GM19025 (cell line): ENCODE measurements around the gene RBL2.

Source experiments
- ATAC-seq: cut with Tn5 transposase; IDR thresholded peaks from one replicate; pipeline ENCODE4 v1.9.1; 2021; ENCODE audit warnings: mild to moderate bottlenecking, low read depth, moderate library complexity; ENCODE audit not compliant: unreplicated experiment

Gene RBL2

DNA sequence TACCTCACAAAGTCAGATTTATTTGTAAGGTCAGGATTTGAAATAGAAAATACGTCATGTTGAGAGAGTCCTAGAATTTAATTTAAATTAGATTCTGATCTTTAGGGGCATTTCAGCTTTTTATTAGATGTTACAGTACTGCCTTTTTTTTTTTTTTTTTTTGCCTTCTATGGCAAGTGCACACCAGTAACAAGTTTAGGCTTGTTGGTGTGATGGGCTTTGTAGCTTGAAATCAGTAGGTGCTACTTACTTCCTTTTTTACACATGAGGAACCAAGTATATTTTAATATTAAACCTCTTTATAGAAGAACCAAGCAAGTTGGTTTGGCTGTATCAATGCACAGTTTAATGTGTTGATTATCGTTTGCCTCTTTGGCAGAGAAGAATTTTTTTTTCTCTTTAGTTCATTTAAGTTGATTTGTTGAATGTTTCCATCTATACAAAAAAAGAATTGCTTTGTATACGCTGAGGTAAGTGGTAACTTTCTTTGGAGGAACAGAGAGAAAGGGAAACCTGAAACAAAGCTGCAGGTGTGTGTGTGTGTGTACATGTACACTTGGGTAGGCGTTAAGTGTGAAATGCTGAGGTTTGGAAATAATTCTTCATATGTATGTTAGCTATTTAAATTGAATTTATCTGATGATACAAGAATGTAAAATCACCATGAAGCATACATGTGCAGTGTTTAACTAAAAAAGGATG, 15.7 kb downstream of the RBL2 start:
- ATAC-seq: no peak

DNA sequence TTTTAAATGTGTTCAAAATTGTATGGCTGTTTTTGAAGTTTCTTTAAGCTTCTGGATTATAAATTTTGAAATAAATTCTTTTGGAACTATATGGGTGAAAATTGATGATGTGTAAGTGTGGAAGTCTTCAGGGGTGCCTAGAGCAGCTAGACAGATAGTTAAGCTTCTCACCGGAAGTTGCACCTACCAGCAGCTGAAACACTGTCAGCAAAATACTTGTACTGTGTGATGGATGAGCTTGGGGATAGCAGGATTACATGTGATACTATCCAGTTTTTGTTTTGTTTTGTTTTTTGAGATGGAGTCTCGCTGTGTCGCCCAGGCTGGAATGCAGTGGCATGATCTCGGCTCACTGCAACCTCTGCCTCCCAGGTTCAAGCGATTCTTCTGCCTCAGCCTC, 19.7 kb downstream of the RBL2 start:
- ATAC-seq: no peak

GRCh38 chr16:53456625-53457024, 22.4 kb downstream of the RBL2 start:
- no peak for ATAC-seq

GRCh38 chr16:53457670-53458069, 23.4 kb downstream of the RBL2 start:
- peak; percentile 100 for ATAC-seq

DNA sequence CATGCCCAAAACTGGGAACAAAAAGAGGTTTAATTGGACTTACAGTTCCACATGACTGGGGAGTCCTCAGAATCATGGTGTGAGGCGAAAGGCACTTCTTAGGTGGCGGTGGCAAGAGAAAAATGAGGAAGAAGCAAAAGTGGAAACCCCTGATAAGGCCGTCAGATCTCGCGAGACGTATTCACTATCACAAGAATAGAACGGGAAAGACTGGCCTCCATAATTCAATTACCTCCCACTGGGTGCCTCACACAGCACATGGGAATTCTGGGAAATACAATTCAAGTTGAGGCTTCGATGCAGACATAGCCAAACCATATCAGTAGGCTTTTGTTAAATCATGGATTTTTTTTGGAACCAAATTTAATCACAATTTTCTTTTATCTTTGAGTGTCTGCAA, 24.4 kb downstream of the RBL2 start:
- ATAC-seq: no peak

DNA sequence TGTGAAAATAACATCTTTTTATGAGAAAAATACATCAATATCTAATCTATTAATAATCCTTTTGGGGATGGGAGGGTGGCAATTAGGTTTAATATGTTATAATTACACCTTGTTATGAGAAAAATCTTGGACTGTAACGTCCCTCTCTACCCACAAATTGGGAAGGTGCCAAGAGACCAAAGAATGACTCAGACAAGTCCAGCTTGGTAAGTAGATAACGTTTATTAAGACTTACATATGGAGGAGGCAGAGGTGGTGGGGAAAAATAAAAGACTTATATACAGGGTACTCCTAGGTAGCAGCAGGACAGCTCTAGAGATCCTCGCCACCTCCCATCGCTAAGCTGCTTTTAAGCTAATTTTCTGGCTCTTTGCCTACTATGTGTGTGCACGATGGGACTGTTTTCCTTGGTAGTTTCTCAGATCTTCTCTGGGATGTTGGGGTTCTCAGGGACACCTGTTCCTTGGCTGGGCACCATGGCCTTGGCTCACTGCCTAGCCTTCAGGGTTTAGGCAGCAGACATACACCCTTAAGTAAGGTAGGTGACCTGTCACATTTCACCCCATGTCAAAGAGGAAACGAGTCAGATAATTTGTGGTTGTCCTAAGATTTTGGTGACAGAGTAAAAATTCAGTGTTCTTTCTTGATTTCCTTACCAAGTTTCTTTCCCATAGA, 31.5 kb downstream of the RBL2 start:
- no peak for ATAC-seq

DNA sequence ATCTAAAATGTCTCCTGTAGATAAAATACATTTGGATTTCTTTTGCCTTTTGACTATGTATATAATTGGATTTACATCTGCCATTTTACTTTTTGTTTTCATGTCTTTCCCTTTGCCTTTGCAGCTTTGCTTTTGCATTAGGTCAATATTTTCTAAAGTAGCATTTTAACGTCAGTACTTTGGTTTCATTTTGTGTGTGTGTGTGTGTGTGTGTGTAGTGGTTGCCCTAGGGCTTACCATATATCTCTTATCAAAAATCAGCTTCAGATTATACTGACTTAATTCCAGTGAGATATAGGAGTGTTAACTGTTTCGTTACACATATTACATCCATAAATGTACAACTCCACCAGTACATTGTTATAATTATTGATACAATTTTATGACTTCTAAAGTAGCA, 42.6 kb downstream of the RBL2 start:
- ATAC-seq: no peak

DNA sequence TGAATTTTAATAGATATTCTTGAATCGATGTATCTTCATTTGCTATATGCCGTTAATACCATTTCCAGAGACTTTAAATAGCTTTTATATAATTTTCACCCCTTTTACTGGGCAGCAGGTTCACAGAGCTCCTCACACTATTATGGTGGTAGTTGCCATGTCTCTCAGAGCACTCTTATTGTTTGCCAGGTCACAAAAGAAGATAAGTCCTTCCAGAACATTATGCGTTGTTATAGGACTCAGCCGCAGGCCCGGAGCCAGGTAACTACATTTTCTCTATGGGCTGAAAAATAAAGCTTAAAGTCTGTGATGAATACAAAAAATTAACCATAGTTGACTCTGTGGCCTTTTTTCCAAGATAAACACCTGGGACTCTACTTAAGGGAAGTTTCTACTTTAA, 44.7 kb downstream of the RBL2 start:
- ATAC-seq: no peak

GRCh38 chr16:53480394-53480793, 46.1 kb downstream of the RBL2 start:
- no peak for ATAC-seq

DNA sequence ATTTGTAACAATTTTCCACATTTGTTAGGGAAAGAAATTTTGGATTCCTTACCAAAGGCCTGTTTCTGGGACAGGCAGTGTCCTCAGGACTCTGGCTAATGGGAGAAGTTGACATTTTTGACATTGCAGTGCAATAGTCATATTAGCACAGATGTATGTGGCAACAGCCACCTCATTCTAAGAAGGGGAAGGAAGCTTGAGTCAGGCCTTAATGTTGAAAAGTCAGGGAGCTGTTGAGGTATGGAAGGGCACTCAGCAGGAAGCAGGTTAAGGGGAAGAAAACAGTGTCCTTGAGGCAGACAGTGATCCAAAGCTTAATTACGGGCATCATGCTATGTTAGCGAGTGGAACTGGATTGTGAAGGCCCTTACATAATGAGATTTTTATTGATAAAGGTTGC, 47.9 kb downstream of the RBL2 start:
- no peak for ATAC-seq

GRCh38 chr16:53484542-53484941, 50.3 kb downstream of the RBL2 start:
- ATAC-seq: no peak

GRCh38 chr16:53486230-53486629, 52.0 kb downstream of the RBL2 start:
- ATAC-seq: no peak

DNA sequence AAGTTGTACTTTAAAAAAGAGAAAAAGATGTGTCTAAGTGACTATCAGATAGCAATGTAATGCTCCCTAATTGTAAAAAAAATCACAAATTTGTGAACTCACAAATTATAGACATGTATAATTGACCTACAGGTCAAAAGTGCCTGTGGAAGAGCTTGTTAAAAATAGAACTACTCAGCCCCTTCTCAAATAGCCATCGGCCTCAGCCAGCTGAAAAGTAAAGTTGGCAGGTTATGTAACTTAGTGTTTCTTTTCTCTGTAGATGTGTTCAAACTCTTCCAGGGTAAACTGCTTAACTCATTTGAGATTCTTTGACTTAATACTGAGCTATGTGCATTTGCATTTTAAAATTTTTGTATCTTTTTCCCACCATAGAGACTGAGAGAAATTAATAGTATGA, 55.5 kb downstream of the RBL2 start:
- no peak for ATAC-seq

DNA sequence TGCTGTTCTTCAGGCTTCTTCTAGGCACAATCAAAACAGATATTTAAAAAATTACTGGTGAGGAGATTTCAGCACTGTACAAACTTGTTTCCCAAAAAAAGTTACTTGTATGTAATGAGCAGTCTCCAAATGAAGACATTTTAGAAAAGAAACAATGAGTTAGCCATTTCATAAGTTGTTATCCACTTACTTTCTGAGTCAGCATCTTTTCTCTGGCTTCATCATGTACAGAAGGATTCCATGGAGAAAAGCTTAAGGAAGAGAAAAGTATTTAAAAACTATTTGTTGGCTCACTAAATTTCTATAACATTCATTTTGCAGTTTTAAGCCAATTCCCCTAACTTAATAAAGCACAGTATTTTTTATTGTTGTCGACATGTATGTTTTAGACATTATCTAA, 58.2 kb downstream of the RBL2 start:
- ATAC-seq: no peak

- no peak for ATAC-seq
Observed at GRCh38 chr16:53494636-53495035, 60.4 kb downstream of the RBL2 start.

GRCh38 chr16:53495325-53495724, 61.1 kb downstream of the RBL2 start:
- ATAC-seq: no peak

GRCh38 chr16:53498984-53499383, 64.7 kb downstream of the RBL2 start:
- ATAC-seq: no peak

GRCh38 chr16:53501216-53501859, 67.1 kb downstream of the RBL2 start:
- no peak for ATAC-seq

GRCh38 chr16:53502331-53503269, 68.3 kb downstream of the RBL2 start, which contains the start of gene AKTIP:
AKTIP (minus strand) TSS chr16:53503209; CDS start chr16:53500259, 2,950 bp downstream.
- ATAC-seq: peak; percentile 15

DNA sequence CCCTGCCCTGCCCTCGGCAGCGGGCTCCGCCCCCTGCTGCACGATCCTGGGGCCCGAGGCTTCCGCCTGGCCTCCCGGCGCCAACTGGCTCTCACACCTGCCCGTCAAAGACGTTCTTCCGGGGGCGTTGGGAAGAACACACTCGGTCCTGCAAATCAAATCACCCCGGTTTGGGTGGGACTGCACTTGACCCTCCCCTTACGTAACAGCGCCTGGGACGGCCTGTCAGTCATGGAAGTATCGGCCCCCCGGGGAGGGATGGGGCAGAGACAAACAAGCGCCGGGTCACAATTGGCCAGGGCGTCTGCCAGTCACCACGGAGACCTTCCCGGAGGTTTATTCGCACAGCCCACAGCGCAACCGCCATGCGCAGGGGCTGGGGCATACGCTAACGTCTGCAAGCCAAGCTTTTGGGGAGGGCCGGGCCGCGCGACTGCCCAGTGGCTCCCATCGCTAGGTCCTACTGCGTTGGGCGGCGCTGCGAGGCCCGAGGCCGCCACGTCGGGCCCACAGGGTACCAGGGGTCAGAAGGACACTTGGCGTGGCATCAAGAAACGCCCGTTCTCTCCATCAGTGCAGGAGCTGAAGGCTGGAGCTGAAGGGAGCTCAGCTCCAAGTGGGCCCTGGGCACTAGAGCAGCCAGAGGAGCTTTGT, 69.1 kb downstream of the RBL2 start:
- ATAC-seq: peak; percentile 94
